ENCODE measurements around the gene OGA. TPM values are rescaled to one million over a fixed set of nuclear protein-coding genes. Genes with fewer than 3 reads are reported as not detected.

OGA gene
- total RNA-seq, 1 donor from 2014 or later = 275 TPM

DNA sequence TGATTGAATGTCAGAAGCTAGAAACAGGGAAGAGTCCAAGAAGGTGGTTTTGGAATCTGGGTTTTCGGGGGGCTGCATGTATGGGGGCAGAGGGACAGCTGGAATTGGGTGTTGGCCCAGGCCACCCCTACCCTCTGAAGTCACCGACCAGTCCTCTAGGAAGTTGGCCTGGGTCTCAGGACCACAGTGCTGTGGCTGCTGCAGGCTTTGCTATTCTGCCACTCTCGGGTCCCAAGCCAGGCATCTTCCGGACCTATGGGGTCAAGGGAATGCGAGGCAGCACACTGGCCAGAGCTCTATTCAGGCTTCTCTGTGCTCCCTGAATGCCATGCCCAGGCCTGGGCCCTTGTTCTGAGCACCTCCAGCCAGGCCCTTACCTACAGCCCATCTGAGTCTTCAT lies 55.5 kb downstream of the OGA start:
- no peak for DNase-seq (ENCODE audit: low spot score)
- Histone ChIP-seq H3K9me3 (ENCODE audit: low read depth) (no peaks in the 10 kb centered on the region), H2AFZ (replicated peaks) (no peak overlapping the region), H3K9ac (no peak overlapping the region), H4K20me1 (ENCODE audit: low read depth) (no peaks in the 10 kb centered on the region), H3K27ac (no peak overlapping the region), H3K4me2 (no peak overlapping the region), H3K36me3 (no peaks in the 10 kb centered on the region), H3K27me3 (no peaks in the 10 kb centered on the region), H3K4me3 (no peak overlapping the region), H3F3A (ENCODE audit: low read depth) (peaks cover 22% of the 10 kb centered on the region), H3K4me1 (peaks cover 28% of the 10 kb centered on the region), H3K79me2 (ENCODE audit: low read depth) (no peaks in the 10 kb centered on the region)
- no peaks in the 10 kb centered on the region for H3K9me3 Mint-ChIP-seq
- H3K27me3 Mint-ChIP-seq (ENCODE audit: insufficient read depth, low read depth) = peaks cover 18% of the 10 kb centered on the region
- H3K27ac Mint-ChIP-seq = no peak overlapping the region
- H3K36me3 Mint-ChIP-seq = no peaks in the 10 kb centered on the region
- no peak for TF ChIP-seq EZH2phosphoT487 (IDR thresholded peaks at IDR 0.05)
- peaks cover 25% of the 10 kb centered on the region for H3K4me1 Mint-ChIP-seq
- no peak overlapping the region for H3K4me3 Mint-ChIP-seq

DNA sequence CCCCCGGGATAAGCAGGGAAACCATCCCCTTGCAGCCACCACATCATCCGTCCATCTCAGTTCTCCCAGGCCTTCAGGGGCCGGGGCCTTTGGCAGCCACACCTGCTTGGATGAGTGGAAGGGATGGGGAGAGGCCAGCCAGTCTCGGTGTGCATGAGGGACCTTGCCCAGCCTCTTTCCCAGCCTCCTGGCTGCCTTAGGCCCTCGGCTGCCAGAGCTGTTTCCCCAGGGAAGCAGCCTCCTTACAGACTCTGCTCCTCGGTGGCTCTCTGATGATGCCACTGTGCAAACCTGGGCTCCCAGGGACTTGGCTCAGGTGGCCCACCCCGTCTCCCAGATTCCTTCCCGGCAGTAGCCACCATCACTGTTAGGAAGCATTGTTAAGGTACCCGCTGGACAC lies 57.0 kb downstream of the OGA start:
- Mint-ChIP-seq H3K36me3 (no peaks in the 10 kb centered on the region), H3K4me1 (peaks cover 13% of the 10 kb centered on the region), H3K4me3 (no peak overlapping the region), H3K27me3 (ENCODE audit: insufficient read depth, low read depth) (peaks cover 13% of the 10 kb centered on the region), H3K9me3 (no peaks in the 10 kb centered on the region), H3K27ac (no peak overlapping the region)
- TF ChIP-seq, protein P1, sequence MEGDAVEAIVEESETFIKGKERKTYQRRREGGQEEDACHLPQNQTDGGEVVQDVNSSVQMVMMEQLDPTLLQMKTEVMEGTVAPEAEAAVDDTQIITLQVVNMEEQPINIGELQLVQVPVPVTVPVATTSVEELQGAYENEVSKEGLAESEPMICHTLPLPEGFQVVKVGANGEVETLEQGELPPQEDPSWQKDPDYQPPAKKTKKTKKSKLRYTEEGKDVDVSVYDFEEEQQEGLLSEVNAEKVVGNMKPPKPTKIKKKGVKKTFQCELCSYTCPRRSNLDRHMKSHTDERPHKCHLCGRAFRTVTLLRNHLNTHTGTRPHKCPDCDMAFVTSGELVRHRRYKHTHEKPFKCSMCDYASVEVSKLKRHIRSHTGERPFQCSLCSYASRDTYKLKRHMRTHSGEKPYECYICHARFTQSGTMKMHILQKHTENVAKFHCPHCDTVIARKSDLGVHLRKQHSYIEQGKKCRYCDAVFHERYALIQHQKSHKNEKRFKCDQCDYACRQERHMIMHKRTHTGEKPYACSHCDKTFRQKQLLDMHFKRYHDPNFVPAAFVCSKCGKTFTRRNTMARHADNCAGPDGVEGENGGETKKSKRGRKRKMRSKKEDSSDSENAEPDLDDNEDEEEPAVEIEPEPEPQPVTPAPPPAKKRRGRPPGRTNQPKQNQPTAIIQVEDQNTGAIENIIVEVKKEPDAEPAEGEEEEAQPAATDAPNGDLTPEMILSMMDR (IDR thresholded peaks at IDR 0.05) = no peak
- TF ChIP-seq EZH2phosphoT487 (IDR thresholded peaks at IDR 0.05) = no peak
- TF ChIP-seq EZH2 (IDR thresholded peaks at IDR 0.05) = no peak
- Histone ChIP-seq H3K27me3 (no peaks in the 10 kb centered on the region), H3K9ac (no peak overlapping the region), H2AFZ (replicated peaks) (no peak overlapping the region), H3K36me3 (no peaks in the 10 kb centered on the region), H4K20me1 (ENCODE audit: low read depth) (no peaks in the 10 kb centered on the region), H3K4me1 (peaks cover 27% of the 10 kb centered on the region), H3K4me2 (no peak overlapping the region), H3F3A (ENCODE audit: low read depth) (peaks cover 20% of the 10 kb centered on the region), H3K79me2 (ENCODE audit: low read depth) (no peaks in the 10 kb centered on the region), H3K4me3 (no peak overlapping the region), H3K9me3 (ENCODE audit: low read depth) (no peaks in the 10 kb centered on the region), H3K27ac (no peak overlapping the region)
- no peak for DNase-seq (ENCODE audit: low spot score)

GRCh38 chr10:101760510-101760909 lies 57.7 kb downstream of the OGA start:
- Mint-ChIP-seq H3K27ac (no peak overlapping the region), H3K36me3 (no peaks in the 10 kb centered on the region), H3K27me3 (ENCODE audit: insufficient read depth, low read depth) (peaks cover 15% of the 10 kb centered on the region), H3K9me3 (no peaks in the 10 kb centered on the region), H3K4me3 (no peak overlapping the region), H3K4me1 (peaks cover 13% of the 10 kb centered on the region)
- Histone ChIP-seq H3K36me3 (no peaks in the 10 kb centered on the region), H3K4me1 (peaks cover 27% of the 10 kb centered on the region), H3K27ac (no peak overlapping the region), H3K9me3 (ENCODE audit: low read depth) (no peaks in the 10 kb centered on the region), H3K79me2 (ENCODE audit: low read depth) (no peaks in the 10 kb centered on the region), H4K20me1 (ENCODE audit: low read depth) (no peaks in the 10 kb centered on the region), H3K9ac (no peak overlapping the region), H3K4me3 (no peak overlapping the region), H2AFZ (replicated peaks) (no peak overlapping the region), H3K4me2 (no peak overlapping the region), H3F3A (ENCODE audit: low read depth) (peaks cover 20% of the 10 kb centered on the region), H3K27me3 (no peaks in the 10 kb centered on the region)
- TF ChIP-seq EZH2phosphoT487 (IDR thresholded peaks at IDR 0.05) (no peak), EZH2 (IDR thresholded peaks at IDR 0.05) (no peak)
- TF ChIP-seq, protein P1 (IDR thresholded peaks at IDR 0.05) = no peak
- no peak for DNase-seq (ENCODE audit: low spot score)

DNA sequence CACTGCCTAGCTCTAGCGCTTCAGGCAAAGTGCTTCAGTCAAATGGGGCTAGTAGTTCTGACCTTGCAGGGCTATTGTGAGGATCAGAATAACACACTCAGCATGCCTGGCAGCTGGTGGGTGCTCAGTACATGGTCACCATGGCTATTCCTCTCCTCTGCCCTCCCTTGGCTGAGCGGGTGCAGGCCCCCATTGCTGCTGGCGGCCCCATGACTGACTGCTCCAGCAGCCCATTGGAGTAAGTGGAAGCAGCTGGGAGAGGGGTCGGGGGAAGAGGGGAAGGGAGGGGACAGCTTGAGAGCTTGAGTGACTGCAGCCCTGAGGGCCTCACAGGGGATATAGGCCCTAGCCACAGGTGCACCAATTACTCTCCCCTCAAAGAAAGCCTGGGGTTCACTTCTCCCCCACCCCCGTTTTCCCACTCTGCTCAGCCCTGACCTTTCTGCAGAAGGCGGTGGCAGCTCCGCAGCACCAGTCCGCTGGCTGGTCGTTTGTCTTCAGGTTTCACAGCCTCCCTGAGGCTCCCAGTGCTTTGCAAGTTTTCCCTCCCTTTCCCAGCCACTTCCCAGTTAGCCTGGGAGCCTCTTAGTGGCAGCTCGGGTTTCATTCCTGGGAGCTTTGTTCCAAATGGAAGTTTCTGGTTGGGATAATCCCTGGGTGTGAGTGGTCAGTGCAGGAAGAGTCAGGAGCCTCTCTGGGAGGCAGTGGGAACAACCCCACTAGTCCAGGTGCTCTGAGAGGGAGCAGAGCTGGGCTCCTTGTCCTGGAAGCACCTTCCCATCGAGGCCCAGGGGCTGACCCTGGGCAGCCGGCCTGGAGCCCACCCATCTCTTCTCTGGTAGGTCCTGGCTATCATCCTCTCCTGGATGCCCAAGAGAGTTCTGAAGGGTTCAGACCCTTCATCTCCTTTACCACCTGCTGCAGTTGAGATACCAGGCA lies 58.7 kb downstream of the OGA start:
- H3K4me3 ChIP-seq = no peak overlapping the region
- no peaks in the 10 kb centered on the region for H3K9me3 ChIP-seq (ENCODE audit: low read depth)
- peak overlapping the region; percentile 70 for H3K27ac ChIP-seq
- Mint-ChIP-seq H3K4me3 (no peak overlapping the region), H3K36me3 (no peaks in the 10 kb centered on the region), H3K4me1 (peaks cover 13% of the 10 kb centered on the region), H3K9me3 (no peaks in the 10 kb centered on the region), H3K27ac (no peak overlapping the region), H3K27me3 (ENCODE audit: insufficient read depth, low read depth) (peaks cover 19% of the 10 kb centered on the region)
- peak overlapping the region; percentile 63 for H2AFZ ChIP-seq (replicated peaks)
- TF ChIP-seq EZH2phosphoT487 (IDR thresholded peaks at IDR 0.05) (no peak), EZH2 (IDR thresholded peaks at IDR 0.05) (no peak)
- TF ChIP-seq, protein P1 (IDR thresholded peaks at IDR 0.05) = no peak
- DNase-seq (ENCODE audit: low spot score) = peak; percentile 63
- no peaks in the 10 kb centered on the region for H3K79me2 ChIP-seq (ENCODE audit: low read depth)
- H3K4me1 ChIP-seq = peaks cover 27% of the 10 kb centered on the region
- peaks cover 20% of the 10 kb centered on the region for H3F3A ChIP-seq (ENCODE audit: low read depth)
- no peak overlapping the region for H3K9ac ChIP-seq
- H3K36me3 ChIP-seq = no peaks in the 10 kb centered on the region
- H4K20me1 ChIP-seq (ENCODE audit: low read depth) = no peaks in the 10 kb centered on the region
- peak overlapping the region; percentile 63 for H3K4me2 ChIP-seq
- no peaks in the 10 kb centered on the region for H3K27me3 ChIP-seq

Data from neural progenitor cell (in vitro differentiated cells).